ENCODE measurements around the gene PRR29.

- no peak for TF ChIP-seq CTCF (IDR thresholded peaks at IDR 0.05)
- no peak for TF ChIP-seq EZH2 (IDR thresholded peaks at IDR 0.05; ENCODE audit: borderline replicate concordance, insufficient read depth, low read depth, low read length, poor library complexity, severe bottlenecking)
Observed at GRCh38 chr17:64048805-64049204, 50.7 kb downstream of the PRR29 start.
